HG02642 (cell line): ENCODE results near the gene CT45A1.
"Not testable (repeated sequence)": the region's sequence is repeated elsewhere in the genome, so short reads cannot be mapped to it uniquely, and the experiment has no call there.

Source experiments
- ATAC-seq: cut with Tn5 transposase; IDR thresholded peaks from one replicate; pipeline ENCODE4 v1.9.1; 2021; ENCODE audit warnings: mild to moderate bottlenecking; ENCODE audit not compliant: unreplicated experiment, poor library complexity

CT45A1 gene

GRCh38 chrX:135713183-135713689 lies at the start of gene CT45A1:
CT45A1 (plus strand) TSS chrX:135713639; CDS start chrX:135718941, 5,302 bp downstream.
- not testable (repeated sequence) for ATAC-seq

DNA sequence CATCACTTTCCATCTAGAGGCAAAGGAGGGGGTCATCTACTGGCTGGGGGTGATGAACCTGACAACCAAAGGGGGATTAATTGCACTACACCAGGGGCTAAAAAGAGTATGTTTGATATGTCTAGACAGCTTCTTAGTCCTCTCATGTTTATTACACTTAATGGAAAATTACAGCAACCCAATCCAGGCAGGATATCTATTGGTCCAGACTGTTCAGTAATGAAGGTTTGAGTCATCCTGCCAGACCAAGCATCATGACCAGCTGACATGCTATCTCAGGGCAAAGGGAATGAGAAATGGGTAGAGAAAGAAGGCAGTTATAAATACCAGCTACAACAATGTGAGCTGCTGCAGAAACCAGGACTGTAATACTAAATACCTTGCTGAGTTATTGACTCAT lies 40.5 kb upstream of the CT45A1 start:
- not testable (repeated sequence) for ATAC-seq

DNA sequence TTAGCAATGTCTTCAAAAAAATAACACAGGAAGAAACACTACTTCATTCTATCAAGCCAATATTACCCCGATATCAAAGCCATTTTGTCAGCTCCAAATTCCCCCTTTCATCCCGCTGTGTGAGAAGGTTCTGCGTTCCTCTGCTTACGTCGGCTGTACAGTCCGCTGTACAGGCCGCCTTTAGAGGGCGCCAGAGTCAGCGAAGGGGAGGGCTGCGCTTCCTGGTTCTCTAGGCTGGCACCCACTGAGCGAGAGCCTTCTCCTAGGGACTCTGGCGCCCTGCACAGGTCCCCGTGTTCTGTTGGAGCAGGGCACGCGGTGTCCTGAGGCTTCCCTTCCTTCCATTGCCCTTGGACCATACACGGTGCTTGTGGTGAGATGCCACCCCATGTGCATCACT lies 25.3 kb upstream of the CT45A1 start:
- no peak for ATAC-seq

- no peak for ATAC-seq
Observed at GRCh38 chrX:135695471-135695870, 18.0 kb upstream of the CT45A1 start.

- ATAC-seq: no peak
Observed at GRCh38 chrX:135697601-135698000, 15.8 kb upstream of the CT45A1 start.

DNA sequence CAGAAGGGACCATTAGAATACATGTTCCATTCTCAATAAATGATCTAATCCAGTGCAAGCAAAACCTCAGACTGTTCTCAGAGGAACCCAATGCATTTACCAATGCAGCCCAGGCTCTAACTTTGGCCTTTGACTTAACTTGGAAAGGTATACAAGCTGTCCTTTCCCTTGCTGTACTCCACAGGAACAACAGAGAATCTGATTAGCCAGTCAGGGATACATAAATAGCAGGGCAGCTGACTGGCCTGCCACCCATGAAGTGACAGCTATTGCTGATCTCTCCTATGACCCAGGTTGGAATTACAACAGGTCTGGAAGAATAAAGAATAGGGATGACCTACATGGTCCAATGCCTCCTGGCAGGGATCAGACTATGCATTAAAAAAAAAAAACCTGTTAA lies 14.5 kb upstream of the CT45A1 start:
- ATAC-seq: no peak

DNA sequence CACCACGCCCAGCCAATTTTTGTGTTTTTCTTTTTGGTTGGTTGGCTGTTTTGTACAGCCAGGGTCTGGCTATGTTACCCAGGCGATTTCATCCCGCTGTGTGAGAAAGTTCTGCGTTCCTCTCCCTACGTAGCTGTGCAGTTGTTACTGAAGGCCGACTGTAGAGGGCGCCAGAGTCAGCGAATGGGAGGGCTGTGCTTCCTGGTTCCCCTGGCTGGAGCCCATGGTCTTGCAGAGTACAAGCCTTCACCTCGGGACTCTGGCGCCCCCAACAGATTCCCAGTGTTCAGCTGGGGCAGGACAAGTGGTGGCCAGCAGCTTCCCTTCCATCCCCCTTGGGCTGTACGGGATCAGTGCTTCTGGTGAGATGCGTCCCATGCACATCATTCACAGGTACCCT lies 5.6 kb upstream of the CT45A1 start:
- no peak for ATAC-seq

DNA sequence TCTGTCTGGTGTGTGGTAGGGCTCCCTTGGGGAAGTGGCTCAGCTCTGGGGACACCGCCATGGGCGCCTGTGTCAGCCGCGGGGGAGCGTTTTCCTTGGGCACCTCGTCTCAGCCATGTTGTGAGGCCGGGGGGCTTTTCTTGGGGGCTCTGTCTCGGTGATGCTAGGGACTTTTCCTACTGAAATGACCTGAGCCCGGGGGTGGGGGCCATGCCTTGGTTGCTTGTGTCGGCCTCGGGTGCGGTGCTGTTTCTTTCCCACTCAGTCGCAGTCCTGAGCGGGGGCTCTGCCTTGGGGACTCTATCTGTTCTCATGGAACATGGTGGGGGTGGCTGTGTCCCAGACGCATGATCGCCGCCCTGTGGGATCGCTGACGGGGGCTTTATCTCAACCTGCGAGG lies 356 bp downstream of the CT45A1 start:
- no peak for ATAC-seq

- ATAC-seq: not testable (repeated sequence)
Observed at GRCh38 chrX:135734666-135735065, 21.2 kb downstream of the CT45A1 start.

DNA sequence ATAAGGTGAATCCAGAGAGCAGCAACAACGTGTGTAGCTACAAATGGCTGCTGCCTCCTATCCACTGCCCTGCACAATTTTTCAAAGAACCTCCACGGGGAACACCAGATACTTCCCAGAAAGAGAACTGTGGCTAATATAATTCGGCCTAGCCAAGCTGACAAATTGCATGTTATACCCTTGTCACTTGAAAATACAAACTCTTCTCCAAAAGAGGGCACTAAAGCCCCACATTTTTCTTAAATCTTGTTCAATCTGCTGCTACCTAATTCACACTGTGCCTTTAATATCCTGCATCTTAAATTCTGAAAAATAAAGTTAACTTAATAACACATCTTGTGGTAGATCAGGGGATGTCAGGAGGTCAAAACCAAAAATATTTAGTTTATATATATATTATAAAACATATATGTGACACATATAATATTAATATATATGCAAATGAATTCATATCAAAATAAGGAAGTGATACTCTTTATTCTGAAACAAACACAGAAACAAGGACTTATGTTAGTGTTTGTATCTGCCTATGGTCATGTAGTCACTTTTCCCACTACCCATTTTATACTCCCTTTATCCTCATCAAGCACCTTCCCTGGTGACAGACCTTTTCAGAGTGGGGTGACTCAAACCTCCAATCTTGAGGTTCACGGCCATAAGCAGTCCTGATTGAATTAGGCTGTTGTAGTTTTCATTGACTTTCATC lies 24.1 kb downstream of the CT45A1 start:
- no peak for ATAC-seq

DNA sequence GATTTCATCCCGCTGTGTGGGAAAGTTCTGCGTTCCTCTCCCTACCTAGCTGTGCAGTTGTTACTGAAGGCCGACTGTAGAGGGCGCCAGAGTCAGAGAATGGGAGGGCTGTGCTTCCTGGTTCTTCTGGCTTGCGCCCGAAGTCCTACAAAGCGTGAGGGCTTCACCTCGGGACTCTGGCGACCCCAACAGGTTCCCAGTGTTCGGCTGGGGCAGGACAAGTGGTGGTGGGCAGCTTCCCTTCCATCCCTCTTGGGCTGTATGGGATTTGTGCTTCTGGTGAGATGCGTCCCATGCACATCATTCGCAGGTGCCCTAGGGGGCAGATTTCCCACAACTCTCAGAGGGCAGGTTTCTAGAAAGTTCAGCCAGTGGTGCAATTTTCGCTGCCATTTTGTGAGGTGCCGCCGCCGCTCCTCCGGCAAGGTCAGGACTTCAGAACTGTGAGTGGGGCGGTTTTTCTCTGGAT lies 27.3 kb downstream of the CT45A1 start:
- peak; percentile 67 for ATAC-seq

DNA sequence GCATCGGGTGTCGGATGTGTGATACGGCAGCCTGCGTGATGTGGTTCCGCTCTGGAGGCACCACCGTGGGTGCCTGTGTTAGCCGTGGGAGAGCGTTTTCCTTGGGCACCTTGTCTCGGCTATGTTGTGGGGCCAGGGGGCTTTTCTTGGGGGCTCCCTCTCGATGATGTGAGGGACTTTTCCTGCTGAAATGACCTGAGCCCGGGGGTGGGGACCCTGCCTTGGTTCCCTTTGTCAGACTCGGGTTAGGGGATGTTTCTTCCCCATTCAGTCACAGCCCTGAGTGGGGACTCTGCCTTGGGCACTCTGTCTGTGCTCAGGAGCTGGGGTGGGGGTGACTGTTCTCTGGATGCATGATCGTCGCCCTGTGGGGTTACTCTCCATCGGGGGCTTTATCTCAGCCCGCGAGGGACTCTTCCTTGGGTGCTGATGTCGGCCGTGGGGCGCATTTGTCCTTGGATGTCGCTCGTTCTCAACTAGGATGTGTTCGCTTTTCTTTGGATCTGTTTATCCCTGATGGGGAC lies 27.8 kb downstream of the CT45A1 start:
- ATAC-seq: no peak

GRCh38 chrX:135744739-135745138 lies 31.3 kb downstream of the CT45A1 start:
- not testable (repeated sequence) for ATAC-seq

DNA sequence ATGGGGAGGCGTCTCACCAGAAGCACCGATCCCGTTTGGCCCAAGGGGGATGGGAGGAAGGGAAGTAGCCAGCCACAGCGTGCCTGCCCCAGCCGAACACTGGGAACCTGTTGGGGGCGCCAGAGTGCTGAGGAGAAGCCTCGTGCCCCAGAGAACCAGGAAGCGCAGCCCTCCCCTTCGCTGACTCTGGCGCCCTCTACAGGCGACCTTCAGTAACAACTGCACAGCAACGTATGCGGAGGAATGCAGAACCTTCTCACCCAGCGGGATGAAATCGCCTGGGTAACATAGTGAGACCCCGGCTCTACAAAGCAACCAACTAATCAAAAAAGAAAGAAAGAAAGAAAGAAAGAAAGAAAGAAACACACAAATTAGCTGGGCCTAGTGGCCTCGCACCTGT lies 54.7 kb downstream of the CT45A1 start, which contains the start of gene CT45A3:
TSS of gene CT45A3 (minus strand) at position 101 of the 400 bp plus-strand sequence. CDS start 3,747 bp downstream, outside the sequence.
- not testable (repeated sequence) for ATAC-seq
